ENCODE measurements around the gene LAT. TPM values are rescaled to one million over a fixed set of nuclear protein-coding genes. Genes with fewer than 3 reads are reported as not detected.

The LAT gene
- total and polyA plus RNA-seq, 2 of the 13 experiments (the other 11 are each of a cell fraction or from before 2014, with no cell fraction given): 2.0 to 3.0 TPM

- TF ChIP-seq ZNF136 (CRISPR knock-in tag; IDR thresholded peaks at IDR 0.05; ENCODE audit: low read depth): no peak
- TF ChIP-seq THAP11 (CRISPR knock-in tag; IDR thresholded peaks at IDR 0.05): peak; percentile 99
- TF ChIP-seq ZNF503 (CRISPR knock-in tag; IDR thresholded peaks at IDR 0.05): no peak
- no peak for TF ChIP-seq SATB2 (CRISPR knock-in tag; IDR thresholded peaks at IDR 0.05)
- TF ChIP-seq MBNL3 (CRISPR knock-in tag; conservative IDR thresholded peaks at IDR 0.05): no peak
- no peak for TF ChIP-seq DBP (CRISPR knock-in tag; IDR thresholded peaks at IDR 0.05; ENCODE audit: not compliant biosample characterization)
- 0 out of 2 replicates have a peak, but pooled peaks have one; percentile 18 for TF ChIP-seq HDAC2 (CRISPR knock-in tag; IDR thresholded peaks at IDR 0.05)
- peak; percentile 68; the same call in 1 of the 2 replicates for TF ChIP-seq ZNF761 (CRISPR knock-in tag; conservative IDR thresholded peaks at IDR 0.05)
- peak; percentile 91 for TF ChIP-seq ATF1 (CRISPR knock-in tag; IDR thresholded peaks at IDR 0.05)
- peak; percentile 71 for TF ChIP-seq PATZ1 (CRISPR knock-in tag; IDR thresholded peaks at IDR 0.05)
- TF ChIP-seq MIXL1 (CRISPR knock-in tag; IDR thresholded peaks at IDR 0.05): peak; percentile 70; the same call in 1 of the 2 replicates
- peak; percentile 95 for TF ChIP-seq CREB1 (IDR thresholded peaks at IDR 0.05)
- peak; percentile 95 for TF ChIP-seq CREB1 (CRISPR knock-in tag; IDR thresholded peaks at IDR 0.05)
- TF ChIP-seq TFAP4 (IDR thresholded peaks at IDR 0.05; ENCODE audit: borderline replicate concordance, low read depth): no peak
- TF ChIP-seq BRCA1 (CRISPR knock-in tag; IDR thresholded peaks at IDR 0.05): no peak
- no peak; the same call in 1 of the 2 replicates for TF ChIP-seq NFAT5 (CRISPR knock-in tag; IDR thresholded peaks at IDR 0.05)
- TF ChIP-seq MYPOP (CRISPR knock-in tag; IDR thresholded peaks at IDR 0.05): peak; percentile 84
- peak; percentile 73; the same call in 1 of the 2 replicates for TF ChIP-seq FOXK1 (CRISPR knock-in tag; IDR thresholded peaks at IDR 0.05; ENCODE audit: borderline replicate concordance, low read depth)
Observed at GRCh38 chr16:28950648-28951409, 34.0 kb upstream of the LAT start, which contains the start of gene NFATC2IP (continued).

Measured in HepG2 (cell line).